Neural progenitor cell (in vitro differentiated cells): ENCODE data around the gene IL18R1.

Source experiments
- CTCF ChIP-seq: fragments of 200-600 bp; sonication (generic); IDR thresholded peaks from 2 replicates; pipeline ENCODE4 v1.5.1; 2017; ENCODE audit warnings: antibody characterized with exemption, mild to moderate bottlenecking
- EZH2phosphoT487 ChIP-seq: fragments of 200-600 bp; sonication (generic); IDR thresholded peaks from 2 replicates; pipeline ENCODE4 v1.6.1; 2017; ENCODE audit warnings: antibody characterized with exemption

GRCh38 chr2:102439065-102439695, 83.6 kb downstream of the IL18R1 start:
- TF ChIP-seq CTCF (no peak), EZH2phosphoT487 (no peak)
